ENCODE measurements around the gene FOLR3.
"Not testable (repeated sequence)": the region's sequence is repeated elsewhere in the genome, so short reads cannot be mapped to it uniquely, and the experiment has no call there.

Gene FOLR3

DNA sequence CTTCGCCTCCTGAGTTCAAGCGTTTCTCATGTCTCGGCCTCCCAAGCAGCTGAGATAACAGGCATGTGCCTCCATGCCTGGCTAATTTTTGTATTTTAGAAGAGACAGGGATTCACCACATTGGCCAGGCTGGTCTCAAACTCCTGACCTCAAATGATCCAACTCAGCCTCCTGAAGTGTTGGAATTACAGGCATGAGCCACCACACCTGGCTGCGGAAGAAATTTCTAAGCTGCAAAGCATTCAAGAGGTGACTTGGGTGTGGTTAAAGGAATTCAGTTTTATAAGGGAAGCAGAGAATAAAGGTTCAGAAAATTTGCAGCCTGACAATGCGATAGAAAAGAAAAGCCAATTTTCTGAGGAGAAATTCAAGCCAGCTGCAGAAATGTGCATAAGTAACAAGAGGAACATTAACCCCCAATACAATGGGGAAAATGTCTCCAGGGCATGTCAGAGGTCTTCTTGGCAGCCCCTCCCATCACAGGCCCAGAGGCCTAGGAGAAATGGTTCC, 33.6 kb downstream of the FOLR3 start:
- DNase-seq: not testable (repeated sequence)

- not testable (repeated sequence) for DNase-seq
These were observed 34.2 kb downstream of the FOLR3 start for GRCh38 chr11:72169754-72170153.

DNA sequence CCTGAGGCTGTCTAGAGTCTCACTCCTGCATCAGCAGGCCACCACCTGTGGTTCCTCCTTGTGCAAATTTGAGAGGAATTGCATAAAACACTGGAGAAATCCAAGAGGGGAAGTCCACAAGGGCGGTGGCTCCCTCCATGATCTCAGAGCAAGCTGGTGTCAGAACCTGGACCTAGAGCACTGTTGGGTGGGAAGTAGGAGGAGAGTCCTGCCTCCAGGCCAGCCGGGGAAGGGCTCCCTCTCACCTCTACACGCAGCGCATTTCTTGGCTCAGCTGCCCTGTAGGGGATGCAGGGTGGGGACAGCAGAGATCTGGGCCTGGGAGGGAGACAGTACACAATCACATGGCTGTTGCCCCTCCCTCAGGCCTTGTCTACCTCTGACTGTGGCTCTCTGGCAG, 36.5 kb downstream of the FOLR3 start:
- DNase-seq: not testable (repeated sequence)

- DNase-seq: no peak
These were observed 37.8 kb downstream of the FOLR3 start for GRCh38 chr11:72173291-72173690.

GRCh38 chr11:72174302-72175070, 39.0 kb downstream of the FOLR3 start:
- DNase-seq: no peak

- no peak for DNase-seq
These were observed 42.1 kb downstream of the FOLR3 start for GRCh38 chr11:72177656-72178055.

GRCh38 chr11:72179049-72179803, 43.7 kb downstream of the FOLR3 start:
- DNase-seq: no peak

DNA sequence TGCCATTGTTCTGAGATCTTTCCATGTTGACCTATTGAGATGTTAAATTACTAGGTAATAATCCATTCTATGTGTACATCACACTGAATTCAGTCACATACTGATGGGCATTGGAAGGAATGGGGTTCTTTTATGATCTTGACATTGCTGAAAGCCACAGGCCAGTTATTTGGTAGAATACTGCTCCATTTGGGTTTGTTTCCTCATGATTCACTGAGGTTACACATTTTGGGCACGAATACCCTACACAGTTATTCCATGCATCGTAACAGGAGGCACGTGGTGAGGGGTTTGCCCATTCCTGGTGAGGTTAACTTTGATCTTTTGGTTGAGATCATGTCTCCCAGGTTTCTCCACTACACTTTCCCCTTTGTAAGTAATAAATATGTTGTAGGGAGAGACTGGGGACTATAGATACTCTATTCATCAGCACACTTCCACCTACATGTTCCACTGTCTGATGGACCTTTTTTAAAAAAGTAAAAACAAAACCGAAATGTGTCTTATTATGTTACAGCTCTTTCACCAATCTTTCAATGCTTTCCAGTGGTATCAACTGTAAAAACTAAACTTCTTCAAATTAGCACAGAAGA, 44.4 kb downstream of the FOLR3 start:
- DNase-seq: no peak

DNA sequence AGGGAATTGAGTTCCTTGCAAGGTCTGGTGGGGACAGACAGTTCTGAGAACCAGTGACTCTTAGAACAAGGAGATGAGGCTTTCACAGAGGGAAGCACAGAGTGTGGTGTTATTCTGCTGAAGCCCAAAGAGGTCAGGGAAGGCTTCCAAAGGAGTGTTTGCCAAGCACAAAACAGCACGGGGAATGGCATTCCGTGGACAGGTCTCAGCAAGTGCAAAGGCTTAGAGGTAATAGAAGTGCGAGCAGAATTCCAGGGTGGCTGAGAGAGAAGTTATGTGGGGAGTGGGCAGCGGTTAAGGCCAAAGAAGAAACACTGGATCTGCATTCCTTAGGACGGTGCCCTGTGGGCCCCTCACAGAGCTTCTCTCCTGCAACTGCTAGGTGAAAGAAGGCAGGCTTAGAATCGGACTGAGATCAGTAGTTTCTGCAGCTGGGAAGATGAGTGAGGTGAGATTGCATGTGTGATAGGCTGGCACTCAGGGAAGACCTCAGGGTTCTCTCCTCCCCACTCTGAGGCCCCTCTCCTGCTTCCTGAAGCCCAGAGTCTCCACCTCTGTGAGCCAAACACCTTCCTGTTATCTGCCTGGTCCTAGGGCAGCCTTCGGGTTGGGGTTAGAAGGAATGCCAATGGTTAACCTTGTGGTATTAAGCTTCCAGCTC, 45.5 kb downstream of the FOLR3 start:
- DNase-seq: not testable (repeated sequence)

DNA sequence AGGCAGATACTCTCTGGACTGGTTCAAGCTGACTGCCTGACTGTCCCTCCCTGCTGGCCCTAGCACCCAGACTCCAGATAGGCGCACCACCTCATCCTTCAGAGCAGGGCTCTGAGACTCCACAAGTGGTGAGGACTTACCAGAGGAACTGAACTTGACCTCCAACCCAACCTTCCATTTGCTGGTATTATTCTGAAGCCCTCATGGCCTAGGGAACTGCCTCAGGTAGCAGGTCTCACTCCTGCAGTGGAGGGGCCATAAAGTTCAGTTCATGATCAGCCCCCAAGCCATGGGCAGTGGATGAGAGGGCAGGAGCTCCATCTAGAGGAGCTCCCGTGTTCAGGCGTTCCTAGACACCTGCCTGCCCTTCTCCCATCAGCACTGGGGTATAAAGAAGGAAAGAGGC, 46.0 kb downstream of the FOLR3 start:
- not testable (repeated sequence) for DNase-seq

- DNase-seq: no peak
These were observed 52.7 kb downstream of the FOLR3 start for GRCh38 chr11:72188267-72188666.

Measured in activated T-cell treated with anti-CD3 and anti-CD28 coated beads, Interleukin-2, amount 50 U/mL, for 1 hour (primary cell).